Measurements from ENCODE around the gene HOXA6. TPM values are rescaled to one million over a fixed set of nuclear protein-coding genes. Genes with fewer than 3 reads are reported as not detected.

The HOXA6 gene
- total RNA-seq, 1 donor from 2014 or later = not detected

DNA sequence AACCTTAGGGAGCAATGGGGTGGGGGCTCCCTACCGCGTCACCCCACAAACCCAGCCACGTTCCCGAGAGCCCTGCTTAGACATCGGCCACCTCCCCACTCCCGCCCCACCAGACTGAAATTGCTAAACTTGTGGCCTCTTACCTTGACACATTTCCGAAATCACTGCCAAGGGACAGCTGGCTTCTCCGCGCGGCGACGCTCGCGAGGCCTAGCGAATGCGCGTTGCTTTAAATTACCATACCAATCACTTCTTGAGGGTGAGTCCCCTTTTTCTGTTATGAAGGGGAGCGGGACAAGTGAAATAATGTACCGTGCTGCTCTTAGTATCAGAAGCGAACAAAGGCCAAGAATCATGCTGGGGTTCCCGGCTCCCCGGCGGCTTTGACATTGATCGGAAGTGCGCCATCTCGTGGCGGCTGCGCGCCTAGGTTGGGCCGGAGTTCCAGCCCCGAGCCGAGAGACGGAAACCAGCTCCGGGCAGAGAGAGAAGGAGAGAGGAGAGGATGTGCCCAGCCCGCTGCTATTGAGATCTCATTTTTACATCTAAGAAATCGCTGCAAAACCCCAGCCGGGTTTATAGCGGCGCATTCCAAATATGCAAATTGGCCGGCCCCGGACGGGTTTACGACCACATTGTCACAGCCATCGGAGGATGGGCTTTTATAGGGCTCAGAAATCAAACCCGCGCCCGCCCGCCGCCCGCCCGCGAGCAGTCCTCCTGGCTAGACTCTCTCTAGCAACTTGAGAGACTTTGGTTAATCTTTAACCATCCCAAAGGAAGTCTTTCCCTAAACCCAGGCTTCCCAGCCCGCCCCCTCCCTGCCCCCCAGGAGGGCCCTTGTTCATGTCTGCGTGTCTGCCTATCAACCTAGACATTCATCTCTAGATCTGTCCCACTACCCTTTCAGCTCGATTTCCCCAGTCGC, 32.2 kb upstream of the HOXA6 start:
- H3K27me3 ChIP-seq = peaks cover 100% of the 10 kb centered on the region
- no peak overlapping the region for H2AFZ ChIP-seq (replicated peaks)
- peaks cover 17% of the 10 kb centered on the region for H3F3A ChIP-seq (ENCODE audit: low read depth)
- peak; percentile 62 for DNase-seq (ENCODE audit: low spot score)
- H3K79me2 ChIP-seq (ENCODE audit: low read depth) = no peaks in the 10 kb centered on the region
- TF ChIP-seq, protein P1, sequence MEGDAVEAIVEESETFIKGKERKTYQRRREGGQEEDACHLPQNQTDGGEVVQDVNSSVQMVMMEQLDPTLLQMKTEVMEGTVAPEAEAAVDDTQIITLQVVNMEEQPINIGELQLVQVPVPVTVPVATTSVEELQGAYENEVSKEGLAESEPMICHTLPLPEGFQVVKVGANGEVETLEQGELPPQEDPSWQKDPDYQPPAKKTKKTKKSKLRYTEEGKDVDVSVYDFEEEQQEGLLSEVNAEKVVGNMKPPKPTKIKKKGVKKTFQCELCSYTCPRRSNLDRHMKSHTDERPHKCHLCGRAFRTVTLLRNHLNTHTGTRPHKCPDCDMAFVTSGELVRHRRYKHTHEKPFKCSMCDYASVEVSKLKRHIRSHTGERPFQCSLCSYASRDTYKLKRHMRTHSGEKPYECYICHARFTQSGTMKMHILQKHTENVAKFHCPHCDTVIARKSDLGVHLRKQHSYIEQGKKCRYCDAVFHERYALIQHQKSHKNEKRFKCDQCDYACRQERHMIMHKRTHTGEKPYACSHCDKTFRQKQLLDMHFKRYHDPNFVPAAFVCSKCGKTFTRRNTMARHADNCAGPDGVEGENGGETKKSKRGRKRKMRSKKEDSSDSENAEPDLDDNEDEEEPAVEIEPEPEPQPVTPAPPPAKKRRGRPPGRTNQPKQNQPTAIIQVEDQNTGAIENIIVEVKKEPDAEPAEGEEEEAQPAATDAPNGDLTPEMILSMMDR (IDR thresholded peaks at IDR 0.05) = peak; percentile 91
- TF ChIP-seq EZH2phosphoT487 (IDR thresholded peaks at IDR 0.05) (peak; percentile 93), EZH2 (IDR thresholded peaks at IDR 0.05) (peak; percentile 98)
- Mint-ChIP-seq H3K4me3 (peak overlapping the region; percentile 5), H3K27ac (no peak overlapping the region), H3K36me3 (no peaks in the 10 kb centered on the region), H3K4me1 (peaks cover 10% of the 10 kb centered on the region), H3K9me3 (peaks cover 18% of the 10 kb centered on the region), H3K27me3 (ENCODE audit: insufficient read depth, low read depth) (peaks cover 96% of the 10 kb centered on the region)
- no peaks in the 10 kb centered on the region for H3K9me3 ChIP-seq (ENCODE audit: low read depth)
- H3K4me1 ChIP-seq = peaks cover 14% of the 10 kb centered on the region
- peaks cover 100% of the 10 kb centered on the region for H4K20me1 ChIP-seq (ENCODE audit: low read depth)
- H3K4me3 ChIP-seq = no peak overlapping the region
- no peak overlapping the region for H3K9ac ChIP-seq
- no peak overlapping the region for H3K27ac ChIP-seq
- no peak overlapping the region for H3K4me2 ChIP-seq
- no peaks in the 10 kb centered on the region for H3K36me3 ChIP-seq

DNA sequence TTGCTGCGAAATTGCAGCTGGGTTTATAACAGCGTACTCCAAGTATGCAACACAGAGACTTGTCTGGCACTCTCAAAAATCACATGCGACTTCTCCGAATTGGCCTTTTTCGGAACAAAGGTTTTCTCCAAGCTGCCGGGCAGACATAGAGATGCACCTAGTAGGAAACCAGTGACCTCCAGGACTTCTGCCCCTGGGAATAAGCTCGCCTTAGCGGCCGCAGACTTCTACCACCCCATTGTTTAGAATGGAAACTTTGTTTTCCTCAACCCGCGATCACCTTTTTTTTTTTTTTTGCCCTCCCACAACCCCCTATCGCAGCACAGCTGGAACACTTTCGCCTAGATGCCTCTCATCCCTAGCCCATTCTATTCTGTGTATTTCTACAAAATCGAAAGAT, 31.5 kb upstream of the HOXA6 start:
- DNase-seq (ENCODE audit: low spot score) = no peak
- H3K27me3 Mint-ChIP-seq (ENCODE audit: insufficient read depth, low read depth) = peaks cover 95% of the 10 kb centered on the region
- peaks cover 100% of the 10 kb centered on the region for H4K20me1 ChIP-seq (ENCODE audit: low read depth)
- H3K9me3 ChIP-seq (ENCODE audit: low read depth) = no peaks in the 10 kb centered on the region
- no peak overlapping the region for H3K27ac ChIP-seq
- H3K4me3 Mint-ChIP-seq = peak overlapping the region; percentile 5
- no peak overlapping the region for H3K27ac Mint-ChIP-seq
- H3K4me1 Mint-ChIP-seq = peaks cover 8% of the 10 kb centered on the region
- H2AFZ ChIP-seq (replicated peaks) = no peak overlapping the region
- peaks cover 15% of the 10 kb centered on the region for H3F3A ChIP-seq (ENCODE audit: low read depth)
- no peaks in the 10 kb centered on the region for H3K36me3 Mint-ChIP-seq
- peaks cover 100% of the 10 kb centered on the region for H3K27me3 ChIP-seq
- peaks cover 14% of the 10 kb centered on the region for H3K4me1 ChIP-seq
- no peaks in the 10 kb centered on the region for H3K79me2 ChIP-seq (ENCODE audit: low read depth)
- H3K4me3 ChIP-seq = no peak overlapping the region
- H3K4me2 ChIP-seq = no peak overlapping the region
- H3K9ac ChIP-seq = no peak overlapping the region
- no peaks in the 10 kb centered on the region for H3K36me3 ChIP-seq
- peaks cover 18% of the 10 kb centered on the region for H3K9me3 Mint-ChIP-seq
- TF ChIP-seq EZH2 (IDR thresholded peaks at IDR 0.05) = peak; percentile 72
- TF ChIP-seq, protein P1 (IDR thresholded peaks at IDR 0.05) = no peak
- peak; percentile 35 for TF ChIP-seq EZH2phosphoT487 (IDR thresholded peaks at IDR 0.05)

DNA sequence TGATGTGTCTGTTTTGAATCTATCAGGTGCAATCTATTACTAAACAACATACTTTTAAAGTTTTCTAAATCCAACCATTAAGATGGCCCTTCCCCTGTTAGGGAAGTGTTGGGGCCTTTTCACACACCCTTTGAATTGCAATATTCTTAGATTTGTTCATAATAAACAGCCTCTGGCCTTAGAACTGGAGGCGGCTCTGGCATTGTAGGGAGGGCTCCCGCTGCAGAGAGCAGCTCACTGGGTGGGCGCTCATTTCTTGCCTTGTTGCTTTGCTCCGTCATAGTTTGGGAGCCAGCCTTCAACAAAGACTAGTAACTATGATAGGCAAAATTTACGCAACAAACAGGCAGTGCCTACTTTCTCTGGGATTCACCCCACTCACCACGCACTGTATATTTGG, 30.8 kb upstream of the HOXA6 start:
- Histone ChIP-seq H3F3A (ENCODE audit: low read depth) (peaks cover 9% of the 10 kb centered on the region), H3K4me1 (peaks cover 7% of the 10 kb centered on the region), H4K20me1 (ENCODE audit: low read depth) (peaks cover 100% of the 10 kb centered on the region), H3K79me2 (ENCODE audit: low read depth) (no peaks in the 10 kb centered on the region), H3K27me3 (peaks cover 100% of the 10 kb centered on the region), H3K36me3 (no peaks in the 10 kb centered on the region), H3K9ac (no peak overlapping the region), H3K27ac (no peak overlapping the region), H3K4me2 (no peak overlapping the region), H2AFZ (replicated peaks) (no peak overlapping the region), H3K4me3 (no peak overlapping the region), H3K9me3 (ENCODE audit: low read depth) (no peaks in the 10 kb centered on the region)
- Mint-ChIP-seq H3K9me3 (peaks cover 18% of the 10 kb centered on the region), H3K36me3 (no peaks in the 10 kb centered on the region), H3K27me3 (ENCODE audit: insufficient read depth, low read depth) (peaks cover 91% of the 10 kb centered on the region), H3K27ac (no peak overlapping the region), H3K4me1 (peaks cover 4% of the 10 kb centered on the region), H3K4me3 (no peak overlapping the region)
- no peak for DNase-seq (ENCODE audit: low spot score)
- TF ChIP-seq EZH2phosphoT487 (IDR thresholded peaks at IDR 0.05) = peak; percentile 3
- TF ChIP-seq, protein P1 (IDR thresholded peaks at IDR 0.05) = no peak

All from neural progenitor cell (in vitro differentiated cells).